ENCODE measurements around the gene CA10.

- TF ChIP-seq CTCF (IDR thresholded peaks at IDR 0.05; ENCODE audit: low read length) (no peak), EZH2 (IDR thresholded peaks at IDR 0.05; ENCODE audit: borderline replicate concordance, low read length) (no peak)
These were observed at the start of gene CA10 for GRCh38 chr17:52158450-52159042.
